HepG2 (cell line): ENCODE results near the gene NOTUM. TPM values are rescaled to one million over a fixed set of nuclear protein-coding genes. Genes with fewer than 3 reads are reported as not detected.

Source experiments
- ATF7-NPFF ChIP-seq: sonication (generic); formaldehyde crosslinking; IDR thresholded peaks from 2 replicates; pipeline ENCODE4 v1.8.1; 2023; ENCODE audit warnings: mild to moderate bottlenecking, low read depth, missing genetic modification reagents, moderate library complexity
- ELF4 ChIP-seq: sonication (generic); formaldehyde crosslinking; IDR thresholded peaks from 2 replicates; pipeline ENCODE4 v1.5.0; 2020; ENCODE audit warnings: missing genetic modification reagents, mild to moderate bottlenecking, moderate library complexity, borderline replicate concordance
- GTF2F1 ChIP-seq: fragments of 150-350 bp; IDR thresholded peaks from 2 replicates; pipeline ENCODE4 v1.6.1; 2014; ENCODE audit warnings: low read length
- HDAC6 ChIP-seq: fragments of 200-600 bp; sonication (generic); IDR thresholded peaks from 2 replicates; pipeline ENCODE4 v1.7.0; 2017; ENCODE audit warnings: mild to moderate bottlenecking, antibody characterized with exemption, low read length, low read depth
- HES4 ChIP-seq: sonication (generic); formaldehyde crosslinking; IDR thresholded peaks from 2 replicates; pipeline ENCODE4 v1.9.0; 2021; ENCODE audit warnings: mild to moderate bottlenecking, missing genetic modification reagents, borderline replicate concordance
- KDM5A ChIP-seq: fragments of 200-600 bp; sonication (generic); IDR thresholded peaks from 2 replicates; pipeline ENCODE4 v1.7.0; 2018; ENCODE audit warnings: antibody characterized with exemption, mild to moderate bottlenecking, low read length, borderline replicate concordance
- STAG1 ChIP-seq: sonication (generic); formaldehyde crosslinking; IDR thresholded peaks from 2 replicates; pipeline ENCODE4 v1.4.0; 2020; ENCODE audit warnings: missing genetic modification reagents
- ZEB1 ChIP-seq: IDR thresholded peaks from 2 replicates; pipeline ENCODE4 v1.6.1; 2012; ENCODE audit warnings: mild to moderate bottlenecking, low read depth, inconsistent platforms; ENCODE audit not compliant: insufficient replicate concordance
- ZNF124 ChIP-seq: sonication (generic); formaldehyde crosslinking; IDR thresholded peaks from 2 replicates; pipeline ENCODE4 v1.4.0; 2020; ENCODE audit warnings: missing genetic modification reagents
- ZNF143 ChIP-seq: sonication (generic); formaldehyde crosslinking; IDR thresholded peaks from 2 replicates; pipeline ENCODE4 v1.4.0; 2020; ENCODE audit warnings: missing genetic modification reagents
- ZNF3 ChIP-seq: IDR thresholded peaks from 2 replicates; pipeline ENCODE4 v1.7.0; 2017; ENCODE audit warnings: inconsistent platforms
- ZNF367 ChIP-seq: sonication (generic); formaldehyde crosslinking; IDR thresholded peaks from 2 replicates; pipeline ENCODE4 v1.4.0; 2020; ENCODE audit warnings: missing genetic modification reagents, borderline replicate concordance
- ZNF556 ChIP-seq: sonication (generic); formaldehyde crosslinking; IDR thresholded peaks from 2 replicates; pipeline ENCODE4 v1.4.0; 2020; ENCODE audit warnings: mild to moderate bottlenecking, missing genetic modification reagents, borderline replicate concordance
- ZNF558 ChIP-seq: sonication (generic); formaldehyde crosslinking; IDR thresholded peaks from 2 replicates; pipeline ENCODE4 v1.9.0; 2022; ENCODE audit warnings: mild to moderate bottlenecking, missing genetic modification reagents, borderline replicate concordance
- polyA plus RNA-seq, 8 experiments: library from polyadenylated mRNA; depleted of rRNA in 3 of 8; stranded (reverse) in 7 of 8; unstranded in 1 of 8; fragments of >200 nt; fragmentation: Illumina TruSeq in 4 of 8; extraction: Trizol in 4 of 8; gene quantifications; 2 replicates each; pipeline versions ENCODE4 v1.2.1 to v1.2.3, GENCODE V29; 2011 to 2016; ENCODE audit warnings: low read depth in 4 of 8, missing spikeins in 1 of 8, mixed read lengths in 1 of 8; ENCODE audit not compliant: insufficient read depth in 1 of 8
- total RNA-seq, 5 experiments: library from RNA; depleted of rRNA; stranded (reverse); fragments of >200 nt; fragmentation: Illumina TruSeq; extraction: Trizol; gene quantifications; 2 replicates each; pipeline ENCODE4 v1.2.3, GENCODE V29; 2016; ENCODE audit warnings: low read depth in 1 of 5
- TF ChIP-seq, protein P1 (sequence below): sonication (generic); formaldehyde crosslinking; IDR thresholded peaks from 2 replicates; pipeline ENCODE4 v1.4.0; 2020; ENCODE audit warnings: missing genetic modification reagents, borderline replicate concordance
- TF ChIP-seq, protein P2 (sequence below), 2 experiments: fragments of 450-650 bp in 1 of 2; sonication (generic) in 1 of 2; formaldehyde crosslinking; IDR thresholded peaks; 2 replicates each; pipeline versions ENCODE4 v1.5.0 to v1.8.0; 2020 to 2022; ENCODE audit warnings: mild to moderate bottlenecking in 1 of 2, missing genetic modification reagents in 1 of 2
- TF ChIP-seq, protein P3 (sequence below): sonication (generic); formaldehyde crosslinking; IDR thresholded peaks from 2 replicates; pipeline ENCODE4 v1.8.0; 2022; ENCODE audit warnings: low read depth, missing genetic modification reagents
- TF ChIP-seq, protein P4 (sequence below): sonication (generic); formaldehyde crosslinking; IDR thresholded peaks from 2 replicates; pipeline ENCODE4 v1.4.0; 2020; ENCODE audit warnings: missing genetic modification reagents

NOTUM gene
- total and polyA plus RNA-seq, 2 of the 13 experiments (the other 11 are each of a cell fraction or from before 2014, with no cell fraction given) = 150 to 160 TPM

DNA sequence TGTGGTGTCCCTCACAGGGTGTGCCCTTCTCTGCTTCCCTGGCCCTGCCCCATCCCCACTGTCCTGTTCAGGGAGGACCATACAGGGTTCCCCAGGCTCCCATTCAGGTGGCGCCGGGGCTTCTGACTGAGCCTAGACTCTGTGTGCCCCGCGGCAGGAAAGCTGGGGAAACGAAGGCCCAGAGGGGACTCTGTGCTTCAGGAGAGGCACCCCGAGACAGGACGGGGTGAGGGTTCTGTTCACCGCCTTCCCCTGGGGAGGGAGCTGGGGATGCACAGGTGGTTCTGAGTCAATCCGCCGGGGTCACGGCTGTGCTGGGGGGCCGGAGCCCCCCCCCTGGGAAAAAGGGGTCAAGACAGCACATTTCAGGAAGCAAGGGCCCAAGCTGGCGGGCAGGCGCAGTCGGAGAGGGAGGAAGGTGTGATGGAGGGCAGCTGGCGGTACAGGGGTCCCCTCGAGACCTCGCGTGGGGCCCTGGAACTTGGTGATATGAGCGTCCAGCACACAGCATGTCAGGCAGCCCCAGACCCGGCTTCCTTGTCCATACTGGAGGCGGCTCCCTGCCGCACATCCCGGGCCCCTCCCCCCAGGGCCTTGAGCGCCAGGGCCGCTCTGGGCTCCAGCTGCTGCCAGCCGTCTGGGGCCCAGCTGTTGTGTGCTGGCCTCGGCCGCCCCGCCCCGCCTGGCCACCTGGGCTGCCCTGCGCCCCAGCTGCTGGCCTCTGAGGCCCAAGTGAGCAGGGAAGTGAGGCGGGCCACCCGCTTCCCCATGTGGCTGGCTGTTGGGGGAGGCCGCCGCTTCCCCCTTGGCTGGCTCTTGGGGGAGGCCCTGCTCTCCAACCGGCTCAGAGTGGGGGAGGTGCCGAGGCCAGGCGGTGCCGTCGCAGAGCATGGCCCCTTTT lies 5.6 kb upstream of the NOTUM start (continued):
- TF ChIP-seq GTF2F1 = no peak
- TF ChIP-seq KDM5A = no peak
- TF ChIP-seq ZNF3 = peak; percentile 58; the same call in 1 of the 2 replicates
- no peak for TF ChIP-seq ZEB1
- TF ChIP-seq, protein P1, sequence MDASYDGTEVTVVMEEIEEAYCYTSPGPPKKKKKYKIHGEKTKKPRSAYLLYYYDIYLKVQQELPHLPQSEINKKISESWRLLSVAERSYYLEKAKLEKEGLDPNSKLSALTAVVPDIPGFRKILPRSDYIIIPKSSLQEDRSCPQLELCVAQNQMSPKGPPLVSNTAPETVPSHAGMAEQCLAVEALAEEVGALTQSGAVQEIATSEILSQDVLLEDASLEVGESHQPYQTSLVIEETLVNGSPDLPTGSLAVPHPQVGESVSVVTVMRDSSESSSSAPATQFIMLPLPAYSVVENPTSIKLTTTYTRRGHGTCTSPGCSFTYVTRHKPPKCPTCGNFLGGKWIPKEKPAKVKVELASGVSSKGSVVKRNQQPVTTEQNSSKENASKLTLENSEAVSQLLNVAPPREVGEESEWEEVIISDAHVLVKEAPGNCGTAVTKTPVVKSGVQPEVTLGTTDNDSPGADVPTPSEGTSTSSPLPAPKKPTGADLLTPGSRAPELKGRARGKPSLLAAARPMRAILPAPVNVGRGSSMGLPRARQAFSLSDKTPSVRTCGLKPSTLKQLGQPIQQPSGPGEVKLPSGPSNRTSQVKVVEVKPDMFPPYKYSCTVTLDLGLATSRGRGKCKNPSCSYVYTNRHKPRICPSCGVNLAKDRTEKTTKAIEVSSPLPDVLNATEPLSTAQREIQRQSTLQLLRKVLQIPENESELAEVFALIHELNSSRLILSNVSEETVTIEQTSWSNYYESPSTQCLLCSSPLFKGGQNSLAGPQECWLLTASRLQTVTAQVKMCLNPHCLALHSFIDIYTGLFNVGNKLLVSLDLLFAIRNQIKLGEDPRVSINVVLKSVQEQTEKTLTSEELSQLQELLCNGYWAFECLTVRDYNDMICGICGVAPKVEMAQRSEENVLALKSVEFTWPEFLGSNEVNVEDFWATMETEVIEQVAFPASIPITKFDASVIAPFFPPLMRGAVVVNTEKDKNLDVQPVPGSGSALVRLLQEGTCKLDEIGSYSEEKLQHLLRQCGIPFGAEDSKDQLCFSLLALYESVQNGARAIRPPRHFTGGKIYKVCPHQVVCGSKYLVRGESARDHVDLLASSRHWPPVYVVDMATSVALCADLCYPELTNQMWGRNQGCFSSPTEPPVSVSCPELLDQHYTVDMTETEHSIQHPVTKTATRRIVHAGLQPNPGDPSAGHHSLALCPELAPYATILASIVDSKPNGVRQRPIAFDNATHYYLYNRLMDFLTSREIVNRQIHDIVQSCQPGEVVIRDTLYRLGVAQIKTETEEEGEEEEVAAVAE = peak; percentile 62
- TF ChIP-seq, protein P2, sequence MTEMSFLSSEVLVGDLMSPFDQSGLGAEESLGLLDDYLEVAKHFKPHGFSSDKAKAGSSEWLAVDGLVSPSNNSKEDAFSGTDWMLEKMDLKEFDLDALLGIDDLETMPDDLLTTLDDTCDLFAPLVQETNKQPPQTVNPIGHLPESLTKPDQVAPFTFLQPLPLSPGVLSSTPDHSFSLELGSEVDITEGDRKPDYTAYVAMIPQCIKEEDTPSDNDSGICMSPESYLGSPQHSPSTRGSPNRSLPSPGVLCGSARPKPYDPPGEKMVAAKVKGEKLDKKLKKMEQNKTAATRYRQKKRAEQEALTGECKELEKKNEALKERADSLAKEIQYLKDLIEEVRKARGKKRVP (CRISPR knock-in tag; IDR thresholded peaks at IDR 0.05) = peak in 1 of 2 experiments; percentile 55; a peak in 1 of 4 replicates
- TF ChIP-seq, protein P3, sequence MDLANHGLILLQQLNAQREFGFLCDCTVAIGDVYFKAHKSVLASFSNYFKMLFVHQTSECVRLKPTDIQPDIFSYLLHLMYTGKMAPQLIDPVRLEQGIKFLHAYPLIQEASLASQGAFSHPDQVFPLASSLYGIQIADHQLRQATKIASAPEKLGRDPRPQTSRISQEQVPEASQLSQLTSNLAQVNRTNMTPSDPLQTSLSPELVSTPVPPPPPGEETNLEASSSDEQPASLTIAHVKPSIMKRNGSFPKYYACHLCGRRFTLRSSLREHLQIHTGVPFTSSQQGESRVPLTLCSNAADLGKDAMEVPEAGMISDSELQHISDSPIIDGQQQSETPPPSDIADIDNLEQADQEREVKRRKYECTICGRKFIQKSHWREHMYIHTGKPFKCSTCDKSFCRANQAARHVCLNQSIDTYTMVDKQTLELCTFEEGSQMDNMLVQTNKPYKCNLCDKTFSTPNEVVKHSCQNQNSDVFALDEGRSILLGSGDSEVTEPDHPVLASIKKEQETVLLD (CRISPR knock-in tag) = peak; percentile 64; the same call in 1 of the 2 replicates
- 0 out of 2 replicates have a peak, but pooled peaks have one; percentile 34 for TF ChIP-seq HES4 (CRISPR knock-in tag)
- no peak for TF ChIP-seq ELF4 (CRISPR knock-in tag)
- TF ChIP-seq ZNF558 (CRISPR knock-in tag) = no peak
- TF ChIP-seq, protein P4, sequence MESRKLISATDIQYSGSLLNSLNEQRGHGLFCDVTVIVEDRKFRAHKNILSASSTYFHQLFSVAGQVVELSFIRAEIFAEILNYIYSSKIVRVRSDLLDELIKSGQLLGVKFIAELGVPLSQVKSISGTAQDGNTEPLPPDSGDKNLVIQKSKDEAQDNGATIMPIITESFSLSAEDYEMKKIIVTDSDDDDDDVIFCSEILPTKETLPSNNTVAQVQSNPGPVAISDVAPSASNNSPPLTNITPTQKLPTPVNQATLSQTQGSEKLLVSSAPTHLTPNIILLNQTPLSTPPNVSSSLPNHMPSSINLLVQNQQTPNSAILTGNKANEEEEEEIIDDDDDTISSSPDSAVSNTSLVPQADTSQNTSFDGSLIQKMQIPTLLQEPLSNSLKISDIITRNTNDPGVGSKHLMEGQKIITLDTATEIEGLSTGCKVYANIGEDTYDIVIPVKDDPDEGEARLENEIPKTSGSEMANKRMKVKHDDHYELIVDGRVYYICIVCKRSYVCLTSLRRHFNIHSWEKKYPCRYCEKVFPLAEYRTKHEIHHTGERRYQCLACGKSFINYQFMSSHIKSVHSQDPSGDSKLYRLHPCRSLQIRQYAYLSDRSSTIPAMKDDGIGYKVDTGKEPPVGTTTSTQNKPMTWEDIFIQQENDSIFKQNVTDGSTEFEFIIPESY = peak; percentile 89
- TF ChIP-seq HDAC6 = no peak
- TF ChIP-seq ZNF124 = peak; percentile 88; the same call in 1 of the 2 replicates
- TF ChIP-seq ATF7-NPFF (CRISPR knock-in tag) = peak; percentile 91
- TF ChIP-seq STAG1 = peak; percentile 13; the same call in 1 of the 2 replicates
- TF ChIP-seq ZNF556 (CRISPR knock-in tag) = peak; percentile 95
- TF ChIP-seq ZNF367 (CRISPR knock-in tag) = no peak
- no peak; the same call in 1 of the 2 replicates for TF ChIP-seq ZNF143
